GM21529 (cell line): Measurements from ENCODE around the gene ADCY3.

Experiments used
- ATAC-seq: cut with Tn5 transposase; IDR thresholded peaks from one replicate; pipeline ENCODE4 v1.9.1; 2021; ENCODE audit not compliant: unreplicated experiment

The ADCY3 gene

DNA sequence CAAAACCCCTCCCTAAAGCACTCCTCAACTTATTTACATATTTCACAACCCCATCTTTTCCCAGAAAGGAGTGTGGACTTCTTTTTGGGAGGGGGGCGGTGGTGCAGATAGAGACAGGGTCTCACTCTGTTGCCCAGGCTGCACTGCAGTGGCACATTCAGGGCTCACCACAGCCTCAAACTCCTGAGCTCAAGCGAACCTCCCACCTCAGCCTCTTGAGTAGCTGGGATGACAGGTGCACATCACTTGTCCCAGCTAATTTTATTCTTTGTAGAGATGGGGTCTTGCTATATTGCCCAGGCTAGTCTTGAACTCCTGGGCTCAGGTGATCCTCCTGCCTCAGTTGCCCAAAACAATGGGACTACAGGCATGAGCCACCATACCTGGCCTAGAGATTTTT is 44.1 kb downstream of the ADCY3 start:
- no peak for ATAC-seq

DNA sequence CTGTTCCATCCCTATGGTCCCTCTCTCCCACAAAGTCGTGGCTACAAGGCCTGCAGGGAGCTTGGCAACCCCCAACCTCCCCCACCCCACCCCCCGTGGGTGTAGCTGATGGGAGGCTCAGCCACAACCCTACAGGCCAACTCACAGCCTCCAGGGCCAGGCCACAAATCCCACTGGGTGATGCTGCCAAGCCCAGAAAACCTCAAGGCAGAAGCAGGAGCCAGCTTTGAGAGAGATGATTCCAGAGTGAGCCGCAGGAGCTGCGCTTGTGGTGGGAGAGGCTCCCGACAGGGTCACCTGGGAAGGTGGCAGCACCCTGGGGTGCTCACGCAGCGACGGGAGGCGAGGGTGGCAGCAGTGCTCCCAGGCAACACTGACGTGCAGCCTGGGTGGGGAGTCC is 44.8 kb downstream of the ADCY3 start:
- ATAC-seq = no peak

DNA sequence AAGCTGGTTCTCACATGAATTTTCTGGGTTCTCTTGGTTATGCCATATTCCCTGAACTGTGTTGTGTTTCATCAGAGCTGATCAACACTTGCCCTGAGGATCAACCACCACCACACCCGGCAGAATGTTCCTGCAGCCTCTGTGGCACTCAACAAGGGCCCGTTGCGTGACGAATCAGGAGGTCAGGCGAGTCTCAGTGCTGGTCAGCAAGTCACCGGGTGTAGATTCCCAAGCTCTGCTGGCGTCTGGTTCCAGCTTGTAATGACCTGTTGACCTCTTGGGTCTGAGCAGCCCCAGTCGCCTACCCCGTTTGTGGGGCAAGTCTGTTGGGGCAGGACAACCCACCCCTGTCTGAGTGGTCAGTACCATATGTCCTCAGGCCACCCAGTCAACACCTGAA is 46.0 kb downstream of the ADCY3 start:
- no peak for ATAC-seq

DNA sequence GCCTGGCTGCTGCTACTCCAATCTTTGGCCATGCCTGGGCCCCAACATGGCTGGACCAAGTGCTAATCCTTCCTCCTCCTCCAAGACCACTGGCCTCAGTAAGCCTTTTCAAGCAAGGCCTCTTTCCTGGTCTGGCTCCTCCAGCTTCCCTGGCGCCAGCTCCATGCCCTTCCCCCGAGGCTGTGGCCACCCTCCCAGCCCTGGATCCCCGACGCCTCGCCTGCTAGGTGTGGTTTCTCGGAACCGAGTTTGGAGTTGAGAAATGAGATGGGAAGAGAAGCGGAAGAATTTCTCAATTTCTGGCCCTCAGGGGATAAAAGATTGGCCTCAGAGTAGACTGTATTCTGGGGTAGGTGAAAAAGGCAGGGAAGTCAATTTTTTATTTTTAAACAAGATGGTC is 46.4 kb downstream of the ADCY3 start:
- no peak for ATAC-seq

DNA sequence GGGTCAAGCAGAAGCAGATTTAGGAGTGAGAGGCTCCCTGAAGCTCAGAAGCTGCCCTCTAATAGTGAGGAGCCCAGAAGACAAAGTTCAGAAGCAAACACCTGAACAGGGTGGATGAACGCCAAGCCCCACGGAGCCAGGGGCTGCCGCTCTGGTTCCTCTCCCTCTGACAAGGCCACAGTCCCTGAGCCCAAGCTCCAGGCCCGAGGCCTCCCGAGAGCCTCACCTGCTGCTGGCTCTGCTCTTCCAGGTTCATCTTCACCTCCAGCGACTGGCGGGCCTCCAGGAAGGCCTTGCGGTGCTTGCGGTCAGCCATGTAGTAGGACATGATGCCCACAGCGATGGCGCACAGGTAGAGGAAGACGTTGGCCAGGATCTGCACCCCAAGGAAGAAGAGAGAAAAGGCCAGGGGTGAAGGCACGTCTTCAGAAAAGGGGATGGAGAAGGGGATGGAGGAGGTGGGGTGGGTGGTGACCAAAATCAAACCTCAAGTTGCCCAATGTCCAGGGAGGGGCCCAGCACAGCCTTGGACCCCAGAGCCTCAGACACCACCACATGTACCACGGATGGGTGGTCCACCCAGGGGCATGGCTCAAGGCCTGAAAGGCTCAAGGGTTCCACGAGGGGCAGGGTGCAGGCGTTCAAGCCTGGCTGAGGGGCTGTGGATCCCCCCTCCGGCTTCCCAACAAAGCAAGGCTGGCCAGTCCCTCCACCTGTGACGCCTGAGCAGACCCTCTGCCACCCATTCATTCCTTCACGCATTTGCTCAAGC is 47.5 kb downstream of the ADCY3 start:
- ATAC-seq = no peak

DNA sequence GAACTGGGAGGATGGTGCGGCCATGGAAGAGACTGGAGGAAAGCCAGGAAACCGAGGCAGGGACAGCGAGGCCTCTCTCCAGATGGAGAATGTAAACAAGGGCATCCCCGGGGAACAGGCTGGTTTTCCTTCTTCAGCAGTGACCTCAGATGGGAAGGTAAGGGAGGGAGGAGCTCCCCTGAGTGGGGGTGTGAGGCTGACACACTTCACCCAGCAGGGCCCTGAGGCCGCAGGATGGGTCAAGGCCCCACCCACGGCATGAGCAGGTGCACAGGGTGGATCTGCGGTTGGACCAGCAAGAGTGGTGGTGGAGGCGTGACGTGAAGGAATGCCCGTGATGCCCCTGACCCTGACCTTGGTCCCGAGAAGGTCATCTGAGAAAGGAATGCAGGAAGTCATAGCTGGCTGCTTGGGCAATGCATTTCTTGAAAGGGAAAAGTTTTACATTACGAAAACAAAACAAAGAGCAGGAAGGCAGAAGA is 48.1 kb downstream of the ADCY3 start:
- ATAC-seq = no peak

DNA sequence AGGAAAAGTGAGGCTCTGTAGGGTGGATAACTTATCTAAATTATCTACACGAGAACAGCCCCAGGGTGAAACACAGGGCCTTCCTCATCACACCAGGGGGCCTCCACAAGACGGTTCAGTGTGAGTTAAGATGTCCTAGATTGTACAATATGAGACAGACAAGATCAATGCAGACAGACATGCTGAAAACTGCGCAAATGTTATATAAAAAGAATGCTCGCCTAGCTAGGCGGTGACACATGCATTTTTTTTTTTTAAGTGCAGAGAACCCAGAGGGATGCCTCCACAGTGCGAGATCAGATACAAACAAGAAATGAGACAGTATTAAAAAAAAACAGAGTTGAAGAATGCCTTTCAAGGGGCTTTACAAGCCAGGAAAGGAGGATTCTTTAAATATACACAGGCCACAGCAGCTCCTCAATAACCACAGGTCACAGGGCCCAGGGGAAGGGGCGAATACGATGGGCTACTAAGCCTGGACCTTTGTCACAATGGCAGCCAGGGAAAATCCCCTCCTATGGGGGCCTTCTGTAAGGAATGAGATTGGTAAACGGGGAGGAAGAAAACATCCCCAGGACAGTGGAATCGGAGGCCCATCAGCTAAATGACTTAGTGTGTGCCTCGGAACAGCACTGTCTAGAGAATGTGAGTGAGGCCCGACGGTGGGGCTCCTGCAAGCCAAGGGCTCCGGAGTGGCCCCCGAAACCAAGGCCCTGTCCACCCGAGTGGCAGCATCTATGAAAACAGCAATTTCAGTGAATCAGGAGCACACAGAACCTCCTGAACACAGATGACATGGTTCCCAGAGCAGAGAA is 48.9 kb downstream of the ADCY3 start:
- no peak for ATAC-seq

DNA sequence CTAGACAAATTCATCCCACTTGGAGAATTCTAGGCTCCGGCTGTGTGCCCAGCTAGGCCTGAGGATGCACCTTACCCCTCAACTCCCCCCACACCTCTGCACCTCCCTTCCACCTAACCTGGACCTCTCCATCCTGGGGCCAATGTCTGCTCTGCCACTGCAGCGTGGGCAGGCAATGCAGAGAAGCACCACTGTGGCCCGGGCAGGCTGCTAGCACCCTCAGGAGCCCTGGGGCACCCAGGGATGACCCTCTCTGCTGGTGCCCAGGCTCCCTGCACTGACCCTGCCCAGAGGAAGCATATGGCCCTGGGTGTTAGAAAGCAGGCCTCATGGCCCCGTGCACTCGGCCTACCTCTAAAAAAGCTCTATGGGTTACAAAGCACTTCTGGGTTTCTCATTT is 49.6 kb downstream of the ADCY3 start:
- ATAC-seq = no peak

DNA sequence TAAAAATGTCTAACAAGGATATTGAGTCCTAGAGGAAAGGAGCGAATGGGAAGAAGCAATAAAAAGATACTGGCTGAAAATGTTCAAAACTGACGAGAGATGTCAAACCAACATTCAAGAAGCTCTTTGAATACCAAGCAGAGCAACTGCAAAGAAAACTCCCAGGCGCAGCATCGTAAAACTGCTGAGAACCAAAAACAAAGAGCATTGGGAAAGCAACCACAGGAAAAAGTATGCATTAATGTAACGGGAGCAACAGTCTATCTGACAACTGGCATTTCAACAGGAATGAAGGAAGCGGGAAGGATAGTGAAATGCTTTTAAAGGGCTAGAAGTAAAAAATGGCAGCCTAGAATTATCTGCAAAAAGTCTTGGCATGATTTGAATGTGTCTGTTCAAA is 53.1 kb downstream of the ADCY3 start:
- no peak for ATAC-seq

DNA sequence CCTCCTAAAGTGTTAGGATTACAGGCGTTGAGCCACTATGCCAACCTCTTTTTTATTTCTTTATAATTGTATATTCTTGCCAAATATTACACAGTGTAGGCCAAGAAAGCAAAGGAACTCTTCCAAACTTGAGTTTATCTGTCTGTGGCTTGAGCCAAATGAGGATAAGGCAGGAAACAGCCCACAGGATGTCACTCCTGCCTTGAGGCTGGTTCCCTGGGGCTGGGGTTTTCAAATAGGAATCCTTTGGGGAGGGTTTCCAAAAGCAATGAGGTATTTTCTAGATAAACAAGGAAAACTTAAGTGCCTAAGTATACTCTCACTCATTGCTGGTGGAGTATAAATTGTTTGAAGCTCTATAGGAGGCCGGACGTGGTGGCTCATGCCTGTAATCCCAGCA is 56.4 kb downstream of the ADCY3 start:
- ATAC-seq = no peak

DNA sequence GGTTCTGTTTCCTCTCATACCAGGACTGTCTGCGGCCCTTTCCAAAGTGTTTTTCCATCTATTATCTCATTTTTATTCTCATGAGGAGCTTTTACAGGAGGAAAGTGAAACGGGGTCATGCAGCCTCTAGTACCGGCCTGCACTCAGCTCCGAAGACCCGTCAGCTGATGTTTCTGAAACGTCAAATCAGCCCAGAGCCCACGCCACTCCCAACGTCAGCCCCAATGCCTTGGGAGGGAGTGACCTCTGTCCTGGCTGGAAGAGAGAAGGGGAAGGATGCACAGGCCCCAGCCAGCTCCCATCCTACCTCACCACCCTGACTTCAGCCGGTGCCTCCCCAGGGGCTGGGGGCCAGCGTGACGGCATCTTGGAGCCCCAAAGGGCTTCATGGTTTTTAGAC is 58.5 kb downstream of the ADCY3 start:
- ATAC-seq = no peak

DNA sequence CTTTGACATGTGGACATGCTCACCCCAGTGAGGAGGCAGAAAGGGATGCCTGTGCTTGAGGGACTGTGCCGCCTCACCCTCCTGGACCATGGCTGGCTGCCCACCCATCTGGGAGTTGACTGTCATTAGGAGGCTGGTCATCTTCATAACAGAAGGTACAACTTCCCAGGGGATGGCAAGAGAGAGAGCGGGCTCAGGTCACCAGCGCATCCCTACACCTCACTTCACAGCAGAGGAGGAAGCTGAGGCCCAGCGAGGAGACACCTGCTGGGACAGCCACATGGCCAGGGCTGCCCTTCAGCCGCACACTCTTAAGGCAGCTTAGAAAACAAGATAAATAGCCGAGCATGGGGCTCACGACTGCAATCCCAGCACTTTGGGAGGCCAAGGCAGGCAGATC is 59.4 kb downstream of the ADCY3 start:
- ATAC-seq = no peak

DNA sequence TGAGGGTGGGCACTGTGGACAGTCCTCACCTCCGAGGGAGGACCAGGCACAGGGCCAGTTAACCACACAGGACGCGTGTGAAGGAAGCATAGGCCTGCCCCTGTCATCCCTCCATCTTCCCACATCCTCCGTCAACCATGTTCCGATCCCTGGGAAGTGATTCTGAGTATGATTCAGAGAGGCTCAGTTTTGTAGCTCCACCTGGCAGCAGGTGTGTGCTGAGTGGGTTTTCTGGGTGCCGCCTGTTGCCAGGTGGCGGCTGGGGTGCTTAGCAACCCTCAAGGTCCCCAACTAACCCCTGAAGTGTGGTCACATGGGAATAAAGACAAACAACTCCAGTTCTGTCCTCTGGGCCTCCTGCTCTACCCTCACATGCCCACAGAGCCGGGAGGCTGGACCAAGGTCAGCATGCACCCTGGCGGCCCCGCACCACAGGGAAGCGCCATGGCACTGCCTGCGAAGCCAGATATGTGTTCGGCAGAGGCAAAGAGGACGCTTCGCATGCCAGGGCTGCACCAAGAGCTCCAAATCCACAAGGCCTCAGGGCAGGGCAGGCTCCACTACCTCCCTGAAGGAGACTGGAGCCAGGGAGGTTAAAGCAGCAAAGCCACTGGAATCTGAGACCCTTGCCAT is 60.0 kb downstream of the ADCY3 start:
- ATAC-seq = no peak

DNA sequence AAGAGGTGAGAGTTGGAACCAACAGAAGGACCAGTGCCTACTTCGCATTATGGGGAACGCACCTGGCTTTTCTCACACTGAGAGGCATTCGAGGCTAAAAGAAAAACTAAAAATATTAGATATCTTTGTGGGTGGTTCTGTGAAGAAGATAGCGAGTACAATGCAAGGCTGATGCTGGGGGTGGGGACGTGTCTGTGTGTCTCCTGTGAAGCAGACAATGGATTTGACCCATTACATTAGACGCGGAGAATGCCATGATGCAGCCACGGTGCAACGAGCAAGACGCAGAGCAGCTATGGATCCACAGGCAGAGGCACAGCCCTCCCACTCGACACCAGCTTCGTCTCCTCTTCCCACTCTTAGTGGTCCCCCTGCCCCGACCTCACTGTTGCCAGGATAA is 61.0 kb downstream of the ADCY3 start:
- no peak for ATAC-seq

DNA sequence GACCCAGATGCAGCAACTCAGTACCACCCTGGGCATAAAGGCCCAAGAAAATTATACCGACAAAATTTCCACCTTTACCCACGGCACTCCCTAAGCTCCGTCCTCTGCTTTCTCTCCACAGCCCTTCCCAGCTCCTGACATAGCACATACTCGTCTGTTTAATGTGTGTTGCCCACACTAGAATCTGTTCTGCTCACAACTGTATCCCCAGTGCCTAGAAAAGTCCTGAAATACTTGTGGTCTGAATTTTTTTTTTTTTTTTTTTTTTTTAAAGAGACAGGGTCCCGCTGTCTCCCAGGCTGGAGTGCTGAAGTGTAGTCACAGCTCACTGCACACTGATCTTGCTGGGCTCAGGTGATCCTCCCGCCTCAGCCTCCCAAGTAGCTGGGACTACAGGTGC is 62.3 kb downstream of the ADCY3 start:
- ATAC-seq = no peak

DNA sequence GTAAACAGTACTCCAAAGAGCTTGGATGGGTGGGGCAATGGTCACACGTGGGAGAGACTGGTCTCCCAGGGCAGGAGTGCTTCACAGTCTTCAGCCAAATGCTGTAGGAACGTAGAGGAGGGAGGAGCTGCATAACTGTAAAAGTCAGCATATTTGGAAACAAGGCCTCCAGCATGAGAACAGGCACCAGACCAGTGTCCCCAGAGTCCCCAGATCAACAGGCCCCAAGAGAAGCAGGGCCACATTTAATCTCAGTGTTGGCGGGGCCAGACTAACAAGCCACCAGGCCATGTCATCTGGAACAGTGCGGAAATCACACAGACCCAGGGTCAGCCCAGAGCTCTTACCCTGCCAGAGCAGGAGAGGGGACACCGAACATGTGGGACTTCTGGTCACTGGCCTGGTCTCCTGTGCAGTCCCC is 63.2 kb downstream of the ADCY3 start:
- no peak for ATAC-seq

DNA sequence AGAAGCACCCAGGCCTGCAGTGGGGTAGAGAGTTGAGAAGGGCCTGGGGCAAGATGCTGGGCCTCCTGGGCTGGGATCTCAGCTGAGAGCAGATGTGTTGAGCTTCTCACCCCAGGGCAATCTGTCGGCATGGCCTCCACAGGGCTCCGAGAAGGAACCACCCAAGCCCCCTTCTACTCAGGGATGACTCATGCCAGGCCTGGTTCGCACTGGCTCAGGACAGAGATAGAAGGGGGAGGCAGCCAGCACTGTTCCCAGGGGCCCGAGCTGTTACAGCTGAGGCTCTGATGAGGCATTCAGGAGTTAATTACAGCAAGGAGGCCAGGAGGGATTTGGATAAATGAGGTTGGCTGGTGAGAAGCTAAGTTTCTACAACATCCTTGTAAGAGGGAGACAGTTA is 64.3 kb downstream of the ADCY3 start:
- no peak for ATAC-seq

DNA sequence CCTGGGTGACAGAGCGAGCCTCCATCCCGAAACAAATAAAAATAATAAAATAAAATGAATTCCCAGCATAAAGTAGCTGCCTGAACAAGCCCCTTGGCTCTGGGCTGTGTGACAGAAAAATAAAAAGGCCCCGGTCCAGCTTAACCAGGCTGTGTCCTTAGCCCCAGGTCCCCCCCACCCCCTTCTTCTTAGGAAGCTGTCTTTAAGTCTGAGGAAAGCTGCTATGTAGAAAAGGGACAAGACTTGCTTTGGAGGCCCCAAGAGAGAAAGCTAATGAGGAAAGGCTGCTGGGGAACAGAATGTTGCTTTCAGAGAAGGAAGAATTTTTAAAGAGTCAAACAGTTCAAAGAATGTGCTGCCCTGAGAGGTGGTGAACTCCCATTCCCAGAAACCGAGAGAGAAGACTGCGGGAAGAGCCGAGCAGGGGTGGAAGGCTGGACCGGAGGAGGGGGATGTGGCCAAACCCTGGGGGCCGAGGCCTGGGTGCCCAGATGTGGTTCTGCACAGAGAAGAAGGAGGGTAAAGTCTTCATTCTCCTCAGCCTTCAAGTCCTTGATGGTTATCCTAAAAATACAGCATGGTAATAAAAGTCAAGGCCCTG is 64.9 kb downstream of the ADCY3 start:
- ATAC-seq = no peak

DNA sequence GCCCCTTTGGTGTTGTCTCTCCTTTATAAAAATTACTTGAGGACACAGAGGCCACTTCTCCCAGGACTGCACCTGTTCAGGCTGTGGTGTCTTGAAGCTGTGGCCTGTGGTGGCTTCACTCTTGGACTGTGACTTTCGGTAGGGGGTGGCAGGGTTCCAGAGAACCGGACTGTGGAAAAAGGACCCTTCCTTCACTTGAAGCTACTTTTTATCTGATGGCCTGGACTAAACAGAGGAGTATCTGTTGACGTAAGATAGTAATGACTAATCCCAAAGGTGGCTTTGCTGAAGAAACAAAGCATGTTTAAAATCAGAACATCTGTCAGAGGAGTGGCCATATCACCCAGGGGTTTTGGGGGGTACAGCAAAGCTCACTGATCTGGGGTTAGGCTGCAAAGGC is 66.0 kb downstream of the ADCY3 start:
- no peak for ATAC-seq

DNA sequence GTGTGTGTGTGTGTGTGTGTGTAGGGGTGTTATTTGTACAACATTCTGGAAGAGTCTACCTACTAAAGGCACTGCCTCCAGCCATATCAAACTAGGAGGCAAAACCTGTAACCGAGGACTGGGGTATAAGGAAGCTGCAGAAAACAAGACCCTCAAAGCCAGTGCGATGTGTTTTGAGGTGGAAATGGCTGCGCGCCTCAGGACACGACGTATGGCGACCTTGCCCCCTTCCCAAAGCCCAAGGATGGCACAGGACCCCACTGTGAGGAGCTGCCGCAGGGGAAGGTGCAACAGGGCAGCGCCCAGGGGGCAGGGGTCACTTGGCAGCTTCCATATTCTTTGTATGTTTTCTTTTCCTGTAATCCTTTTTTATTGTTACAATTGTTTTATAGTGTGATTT is 67.0 kb downstream of the ADCY3 start:
- ATAC-seq = no peak

DNA sequence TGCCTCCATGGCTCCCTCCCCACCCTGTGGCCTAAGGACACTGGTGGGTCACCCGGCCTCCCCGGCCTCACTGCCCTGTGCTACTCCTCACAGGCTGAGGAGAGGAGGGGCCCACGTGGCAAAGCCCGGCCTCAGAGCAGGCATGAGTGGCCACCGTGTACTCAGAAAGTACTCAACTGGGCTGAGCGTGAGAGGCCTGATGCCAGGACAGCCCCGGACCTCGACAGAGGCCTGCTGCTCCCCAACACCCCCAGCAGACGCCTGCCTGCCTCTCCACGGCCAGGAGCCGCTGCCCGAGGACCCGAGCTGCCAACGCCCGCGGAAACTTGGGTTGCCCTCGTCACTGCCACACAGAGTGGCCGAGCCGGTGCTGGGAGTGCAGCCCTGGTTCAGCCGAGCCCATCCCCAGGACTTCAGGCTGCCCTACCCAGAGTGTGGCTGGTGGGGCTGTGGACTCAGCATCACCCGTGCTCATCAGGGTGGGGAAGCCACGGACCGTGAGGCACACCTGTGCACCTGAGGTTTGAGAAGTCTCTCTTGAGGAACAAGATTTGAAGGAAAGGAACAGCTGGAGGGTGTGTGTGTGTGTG is 67.5 kb downstream of the ADCY3 start:
- ATAC-seq = no peak
